Stimulated activated CD8-positive, alpha-beta memory T cell treated with anti-CD3 and anti-CD28 coated beads, Interleukin-7, amount 100 ng/mL, for 24 hours (primary cell): ENCODE data around the gene BSN.

ENCODE experiments used
- DNase-seq: peaks from one replicate; pipeline ENCODE4 v3.0.0-alpha.2; 2020; ENCODE audit warnings: low read depth

Gene BSN

GRCh38 chr3:49553692-49554632 lies at the start of gene BSN:
Gene BSN (plus strand): TSS chr3:49554477. CDS start chr3:49554603, 126 bp downstream.
- DNase-seq, result peak; percentile 78

- DNase-seq, result no peak
Observed at GRCh38 chr3:49506906-49507305, 47.4 kb upstream of the BSN start.

- DNase-seq, result no peak
Observed at GRCh38 chr3:49509028-49509561, 45.2 kb upstream of the BSN start.

- no peak for DNase-seq
Observed at GRCh38 chr3:49511639-49512038, 42.6 kb upstream of the BSN start.

- no peak for DNase-seq
Observed at GRCh38 chr3:49512781-49513355, 41.4 kb upstream of the BSN start.

- DNase-seq, result no peak
Observed at GRCh38 chr3:49513494-49514124, 40.7 kb upstream of the BSN start.

GRCh38 chr3:49518016-49518415 lies 36.3 kb upstream of the BSN start:
- DNase-seq, result no peak

GRCh38 chr3:49518441-49518840 lies 35.8 kb upstream of the BSN start:
- no peak for DNase-seq

GRCh38 chr3:49519296-49519695 lies 35.0 kb upstream of the BSN start:
- DNase-seq, result no peak

- DNase-seq, result no peak
Observed at GRCh38 chr3:49519916-49520385, 34.3 kb upstream of the BSN start.

- DNase-seq, result no peak
Observed at GRCh38 chr3:49523756-49524747, 30.2 kb upstream of the BSN start.

- no peak for DNase-seq
Observed at GRCh38 chr3:49529567-49529966, 24.7 kb upstream of the BSN start.

- no peak for DNase-seq
Observed at GRCh38 chr3:49530231-49530630, 24.0 kb upstream of the BSN start.

GRCh38 chr3:49530701-49531100 lies 23.6 kb upstream of the BSN start:
- DNase-seq, result no peak

- no peak for DNase-seq
Observed at GRCh38 chr3:49531218-49531617, 23.1 kb upstream of the BSN start.

- DNase-seq, result no peak
Observed at GRCh38 chr3:49531715-49532114, 22.6 kb upstream of the BSN start.

- no peak for DNase-seq
Observed at GRCh38 chr3:49533031-49533430, 21.2 kb upstream of the BSN start.

- no peak for DNase-seq
Observed at GRCh38 chr3:49533786-49534519, 20.3 kb upstream of the BSN start.

- DNase-seq, result no peak
Observed at GRCh38 chr3:49534581-49535441, 19.5 kb upstream of the BSN start.
